GM20431 (cell line): ENCODE data around the gene ETV5.

Experiments
- in situ Hi-C: fragments of 300-500 bp; cut with MseI, MboI; formaldehyde crosslinking; loops from one replicate; pipeline ENCODE4 v1.15.0; 2020; ENCODE audit warnings: low sequenced_read_pairs; ENCODE audit not compliant: unreplicated experiment

Gene ETV5

GRCh38 chr3:186097663-186098451, 11.0 kb downstream of the ETV5 start:
- in situ Hi-C loops, result no loop called here

- in situ Hi-C loops, result no loop called here
These were observed 11.6 kb downstream of the ETV5 start for GRCh38 chr3:186097317-186097662.

GRCh38 chr3:186096290-186096689, 12.6 kb downstream of the ETV5 start:
- in situ Hi-C loops, result no loop called here

GRCh38 chr3:186095561-186096081, 13.3 kb downstream of the ETV5 start:
- in situ Hi-C loops, result no loop called here

GRCh38 chr3:186094696-186095425, 14.0 kb downstream of the ETV5 start:
- in situ Hi-C loops, result no loop called here

- in situ Hi-C loops, result no loop called here
These were observed 14.6 kb downstream of the ETV5 start for GRCh38 chr3:186094271-186094670.

GRCh38 chr3:186093271-186093900, 15.5 kb downstream of the ETV5 start:
- in situ Hi-C loops, result no loop called here

GRCh38 chr3:186092360-186093070, 16.4 kb downstream of the ETV5 start:
- in situ Hi-C loops, result no loop called here

- in situ Hi-C loops, result no loop called here
These were observed 18.0 kb downstream of the ETV5 start for GRCh38 chr3:186090901-186091300.

GRCh38 chr3:186088335-186088734, 20.6 kb downstream of the ETV5 start:
- in situ Hi-C loops, result no loop called here

GRCh38 chr3:186084264-186084663, 24.6 kb downstream of the ETV5 start:
- in situ Hi-C loops, result no loop called here

GRCh38 chr3:186083746-186084145, 25.1 kb downstream of the ETV5 start:
- in situ Hi-C loops, result no loop called here

GRCh38 chr3:186082150-186082549, 26.7 kb downstream of the ETV5 start:
- in situ Hi-C loops, result no loop called here

- in situ Hi-C loops, result no loop called here
These were observed 27.2 kb downstream of the ETV5 start for GRCh38 chr3:186081678-186082077.

GRCh38 chr3:186080849-186081438, 27.9 kb downstream of the ETV5 start:
- in situ Hi-C loops, result no loop called here

- in situ Hi-C loops, result no loop called here
These were observed 29.0 kb downstream of the ETV5 start for GRCh38 chr3:186079925-186080324.

GRCh38 chr3:186077466-186077865, 31.4 kb downstream of the ETV5 start:
- in situ Hi-C loops, result no loop called here

- in situ Hi-C loops, result no loop called here
These were observed 32.8 kb downstream of the ETV5 start for GRCh38 chr3:186075931-186076567.

GRCh38 chr3:186075489-186075888, 33.4 kb downstream of the ETV5 start:
- in situ Hi-C loops, result no loop called here
